Subcutaneous adipose tissue (tissue), 4 donors: Measurements from ENCODE around the gene SPAM1. TPM values are rescaled to one million over a fixed set of nuclear protein-coding genes. Genes with fewer than 3 reads are reported as not detected.

ENCODE experiments used
- CTCF ChIP-seq: fragments of 450-650 bp; IDR thresholded peaks from one replicate; pipeline ENCODE4 v1.5.1; 2016; ENCODE audit warnings: low read depth, mild to moderate bottlenecking, control low read depth, antibody characterized with exemption, moderate library complexity
- total RNA-seq, 4 donors: library from RNA; depleted of rRNA; stranded (reverse); fragments of >200 nt; gene quantifications; one replicate each; pipeline ENCODE4 v1.1.0, GENCODE V29; 2016

SPAM1 gene
- total RNA-seq, 4 donors from 2014 or later, result not detected

- TF ChIP-seq CTCF, result no peak
Observed at GRCh38 chr7:123935436-123936381, 10.7 kb downstream of the SPAM1 start.

GRCh38 chr7:123936388-123936787, 11.3 kb downstream of the SPAM1 start:
- no peak for TF ChIP-seq CTCF

- TF ChIP-seq CTCF, result no peak
Observed at GRCh38 chr7:123939784-123940183, 14.7 kb downstream of the SPAM1 start.

- TF ChIP-seq CTCF, result no peak
Observed at GRCh38 chr7:123941391-123942180, 16.5 kb downstream of the SPAM1 start.

GRCh38 chr7:123944395-123944794, 19.4 kb downstream of the SPAM1 start:
- TF ChIP-seq CTCF, result no peak

- TF ChIP-seq CTCF, result no peak
Observed at GRCh38 chr7:123945938-123946337, 20.9 kb downstream of the SPAM1 start.

- TF ChIP-seq CTCF, result no peak
Observed at GRCh38 chr7:123948136-123948535, 23.1 kb downstream of the SPAM1 start.
